Middle frontal gyrus (tissue), 1 donor: ENCODE results near the gene PRICKLE2.

Experiments
- DNase-seq: peaks from one replicate; pipeline ENCODE4 v3.0.0-alpha.2; 2015; ENCODE audit warnings: low spot score; ENCODE audit errors: extremely low spot score

PRICKLE2 gene

GRCh38 chr3:64133987-64134386 is 91.3 kb downstream of the PRICKLE2 start:
- DNase-seq = no peak

DNA sequence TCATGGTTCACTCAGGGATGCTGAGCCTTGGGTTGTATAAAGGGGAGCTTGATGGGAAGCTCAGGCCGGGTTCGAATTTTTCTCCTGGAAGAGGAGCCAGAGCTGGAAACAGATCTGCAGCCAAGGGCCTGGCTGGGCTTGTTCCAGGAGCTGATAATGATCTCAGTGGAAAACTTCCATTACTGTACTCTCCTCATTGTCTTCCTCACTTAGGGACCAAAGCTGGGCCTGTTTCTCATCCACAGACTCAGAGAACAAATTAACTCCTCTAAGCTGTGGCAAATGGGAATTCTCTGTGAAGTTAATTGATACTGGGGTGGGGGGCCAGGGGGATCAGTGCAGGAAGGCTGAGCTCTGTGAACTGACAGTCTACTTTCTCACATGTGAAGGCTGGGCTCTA is 92.0 kb downstream of the PRICKLE2 start:
- DNase-seq = no peak

DNA sequence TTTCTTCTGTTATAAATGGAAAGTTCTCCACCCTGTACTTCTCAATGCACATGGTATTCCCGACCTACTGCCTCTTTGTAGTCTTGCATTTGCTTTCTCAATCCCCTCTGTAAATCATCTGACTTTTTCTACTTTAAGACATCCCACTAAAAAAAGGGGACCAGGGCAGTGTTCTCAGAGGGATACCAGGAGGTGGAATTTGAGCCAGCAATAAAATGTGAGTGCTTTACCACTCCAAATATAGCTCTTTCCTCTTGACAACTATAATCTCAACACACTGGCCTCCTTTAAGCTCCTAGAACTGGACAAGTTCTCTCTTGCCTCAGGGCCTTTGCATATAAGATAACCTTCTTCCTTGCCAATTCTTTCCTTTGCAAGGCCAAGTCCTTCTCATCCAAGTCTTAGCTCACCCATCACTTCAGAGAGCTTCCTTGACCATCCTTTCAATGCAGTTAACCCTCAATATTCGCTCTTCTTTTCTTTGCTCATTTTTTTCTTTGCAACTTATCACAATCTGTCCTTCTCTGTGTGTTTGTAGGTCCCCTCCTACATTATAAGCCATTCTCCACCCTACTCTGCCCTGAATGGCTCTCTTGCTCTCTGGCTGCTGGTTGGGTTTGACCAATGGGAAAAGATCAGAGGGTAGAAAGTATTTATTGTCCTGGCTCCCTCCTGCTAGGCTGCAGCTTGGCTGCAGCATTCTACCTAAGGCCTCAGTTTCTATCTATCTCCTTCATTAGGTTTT is 93.4 kb downstream of the PRICKLE2 start:
- no peak for DNase-seq

- DNase-seq = no peak
These were observed 94.8 kb downstream of the PRICKLE2 start for GRCh38 chr3:64130436-64130835.

GRCh38 chr3:64129581-64129980 is 95.7 kb downstream of the PRICKLE2 start:
- no peak for DNase-seq

GRCh38 chr3:64129106-64129505 is 96.2 kb downstream of the PRICKLE2 start:
- DNase-seq = no peak

DNA sequence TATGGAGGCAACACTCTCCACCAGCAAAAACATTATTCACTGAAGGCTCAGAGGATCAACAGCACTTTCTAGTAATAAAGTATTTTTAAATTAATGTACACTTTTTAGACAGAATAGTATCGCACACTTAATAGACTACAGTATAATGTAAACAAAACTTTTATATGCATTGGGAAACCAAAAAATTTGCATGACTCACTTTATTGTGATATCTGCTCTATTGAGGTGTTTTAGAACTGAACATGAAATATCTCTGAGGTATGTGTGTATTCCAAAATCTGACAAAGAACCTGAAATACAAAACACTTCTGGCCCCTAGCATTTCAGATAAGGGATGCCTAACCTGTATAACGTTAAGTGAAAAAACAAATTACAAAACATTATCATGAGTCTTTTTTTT is 99.7 kb downstream of the PRICKLE2 start:
- DNase-seq = no peak

GRCh38 chr3:64123931-64124330 is 101.3 kb downstream of the PRICKLE2 start:
- DNase-seq = no peak

GRCh38 chr3:64122476-64122875 is 102.8 kb downstream of the PRICKLE2 start:
- DNase-seq = no peak

DNA sequence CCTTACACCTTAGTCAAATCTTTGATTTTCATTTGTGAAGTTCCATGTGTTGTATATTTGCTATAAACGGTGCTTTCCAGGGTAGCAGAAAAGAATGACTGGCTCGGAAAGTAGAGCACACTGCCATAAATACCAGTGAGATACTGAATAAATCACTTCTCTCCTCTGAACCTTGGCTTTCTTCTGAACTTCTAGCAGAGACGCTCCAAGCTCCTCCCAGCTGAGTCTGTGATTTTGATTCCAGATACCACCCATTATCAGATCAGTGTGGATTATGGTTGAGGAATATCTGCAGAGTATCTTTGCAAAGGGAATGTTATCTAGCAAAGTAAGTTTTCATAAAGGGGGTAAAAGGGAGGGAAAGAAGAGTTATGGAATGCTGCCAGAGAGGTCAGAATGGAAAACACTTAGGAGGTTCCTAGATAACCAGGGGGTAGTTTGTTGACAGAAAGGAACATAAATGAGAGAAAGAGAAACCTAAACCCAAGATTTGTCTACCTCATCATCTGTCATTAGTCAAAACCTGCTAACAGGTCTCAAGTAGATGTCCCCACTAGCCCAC is 103.4 kb downstream of the PRICKLE2 start:
- no peak for DNase-seq

GRCh38 chr3:64120876-64121275 is 104.4 kb downstream of the PRICKLE2 start:
- no peak for DNase-seq

- DNase-seq = no peak
These were observed 107.8 kb downstream of the PRICKLE2 start for GRCh38 chr3:64117483-64117882.

GRCh38 chr3:64114651-64115050 is 110.6 kb downstream of the PRICKLE2 start:
- DNase-seq = no peak

DNA sequence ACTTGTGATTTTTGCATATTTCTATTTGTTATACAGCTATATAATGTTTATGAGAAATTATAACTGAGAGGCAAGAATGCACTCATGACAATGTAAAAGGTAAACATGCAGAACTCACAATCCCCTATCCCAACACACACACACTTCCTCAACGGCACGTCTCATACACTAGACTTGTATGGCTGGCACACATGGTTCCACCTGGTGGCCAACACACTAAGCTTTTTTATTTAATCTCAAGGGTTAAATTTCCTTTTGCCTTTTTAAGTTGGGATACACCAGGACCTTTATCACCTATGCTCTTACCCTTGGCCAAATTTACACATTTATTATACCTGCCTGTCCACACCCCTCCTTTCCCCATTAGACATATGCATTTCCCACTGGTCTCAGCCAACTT is 113.4 kb downstream of the PRICKLE2 start:
- DNase-seq = no peak

- no peak for DNase-seq
These were observed 114.2 kb downstream of the PRICKLE2 start for GRCh38 chr3:64111083-64111482.

DNA sequence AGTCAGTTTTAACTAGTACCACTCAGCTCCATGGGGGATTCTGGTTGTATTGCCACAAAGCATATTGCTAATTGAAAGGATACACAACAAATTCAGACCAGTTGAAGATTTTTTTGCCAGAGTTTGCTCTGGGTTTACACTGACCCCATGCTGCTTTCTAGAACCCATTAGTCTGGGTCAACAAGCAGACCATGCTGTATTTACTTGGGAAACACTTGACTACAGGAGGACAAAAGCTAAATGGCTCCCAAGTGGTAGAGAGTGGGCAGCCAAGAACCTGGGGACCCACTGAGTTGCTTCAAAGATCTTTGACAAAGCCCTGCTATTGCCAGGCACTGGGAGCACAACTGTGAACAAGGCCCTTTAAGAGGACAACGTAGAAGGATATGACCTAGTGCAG is 115.2 kb downstream of the PRICKLE2 start:
- DNase-seq = no peak

GRCh38 chr3:64109438-64109837 is 115.8 kb downstream of the PRICKLE2 start:
- no peak for DNase-seq

DNA sequence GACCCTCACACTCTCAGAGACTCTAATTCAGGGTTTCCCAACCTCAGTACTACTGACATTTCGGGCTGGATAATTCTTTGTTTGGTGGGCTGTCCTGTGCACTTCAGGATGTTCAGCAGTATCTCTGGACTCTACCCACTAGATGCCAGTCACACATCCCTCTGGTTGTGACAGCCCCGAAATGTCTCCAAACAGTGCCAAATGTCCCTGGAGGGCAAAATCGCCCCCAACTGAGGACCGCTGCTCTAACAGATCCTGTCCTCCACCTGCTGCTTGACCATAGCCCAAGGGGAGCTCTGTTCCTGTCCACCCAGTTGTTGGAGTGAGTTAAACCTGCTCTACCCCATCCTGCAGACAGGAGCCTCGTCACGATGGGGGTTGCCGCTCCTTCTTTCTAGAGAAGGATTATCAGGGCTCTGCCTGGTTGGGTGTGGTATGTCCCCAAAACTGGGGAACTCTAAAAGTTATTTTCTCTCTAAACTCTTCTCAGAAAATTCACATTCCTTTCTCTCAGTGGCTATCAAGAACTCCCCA is 116.4 kb downstream of the PRICKLE2 start:
- no peak for DNase-seq

DNA sequence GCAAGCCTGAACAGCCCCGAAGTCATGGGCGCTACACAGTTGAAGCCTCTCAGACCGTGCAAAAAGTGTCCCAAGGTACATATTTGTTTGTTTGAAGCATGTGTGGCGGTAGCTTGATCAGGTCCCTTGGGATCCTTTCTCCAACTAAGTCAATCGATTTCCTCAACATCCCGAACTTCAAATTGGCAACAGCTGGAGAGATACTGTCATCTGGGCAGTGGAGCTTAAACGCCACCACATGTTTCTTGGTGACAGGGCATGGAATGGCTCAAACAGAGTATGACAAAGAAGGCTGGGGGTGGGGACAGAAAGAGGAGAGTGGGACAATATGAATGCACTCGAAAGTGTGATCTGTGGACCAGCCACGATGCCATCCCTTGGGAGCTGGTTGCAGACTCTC is 117.0 kb downstream of the PRICKLE2 start:
- no peak for DNase-seq

DNA sequence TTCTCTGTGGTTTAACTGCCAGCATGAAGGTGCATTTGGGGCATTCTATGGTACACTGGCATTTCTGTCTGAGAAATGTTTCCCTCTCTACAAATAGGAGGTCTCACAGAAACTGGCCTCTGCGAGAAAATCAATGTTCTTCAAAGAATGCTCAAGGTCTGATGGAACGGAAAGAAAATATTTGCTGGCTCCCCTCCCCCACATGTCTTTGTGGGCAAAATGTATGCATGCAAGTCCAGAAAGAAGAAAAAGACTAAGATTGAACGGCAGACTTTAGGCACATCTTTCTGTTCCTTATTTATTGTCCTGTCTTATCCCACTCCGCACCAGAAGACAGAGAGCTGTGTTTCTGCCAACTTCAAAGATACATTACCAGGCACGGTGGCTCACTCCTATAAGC is 118.1 kb downstream of the PRICKLE2 start:
- DNase-seq = no peak

DNA sequence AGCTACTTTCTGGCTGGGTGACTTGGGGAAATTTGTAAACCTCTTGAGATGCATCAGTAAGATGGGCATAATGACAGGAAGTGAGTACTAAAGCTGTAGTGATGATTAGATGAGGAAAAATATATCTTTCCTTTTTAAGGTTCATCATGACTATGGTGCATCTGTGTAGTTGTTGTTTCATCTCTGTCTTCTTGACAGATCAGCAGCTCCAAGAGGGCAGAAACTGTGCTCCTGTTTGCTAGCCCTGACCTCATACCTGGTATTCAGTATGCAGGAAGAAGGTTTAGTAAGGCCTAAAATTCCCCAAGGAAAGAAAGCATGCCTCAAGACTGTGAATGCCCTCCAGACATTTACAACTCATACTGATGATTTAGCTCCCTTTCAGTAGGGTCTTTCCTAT is 119.5 kb downstream of the PRICKLE2 start:
- no peak for DNase-seq

DNA sequence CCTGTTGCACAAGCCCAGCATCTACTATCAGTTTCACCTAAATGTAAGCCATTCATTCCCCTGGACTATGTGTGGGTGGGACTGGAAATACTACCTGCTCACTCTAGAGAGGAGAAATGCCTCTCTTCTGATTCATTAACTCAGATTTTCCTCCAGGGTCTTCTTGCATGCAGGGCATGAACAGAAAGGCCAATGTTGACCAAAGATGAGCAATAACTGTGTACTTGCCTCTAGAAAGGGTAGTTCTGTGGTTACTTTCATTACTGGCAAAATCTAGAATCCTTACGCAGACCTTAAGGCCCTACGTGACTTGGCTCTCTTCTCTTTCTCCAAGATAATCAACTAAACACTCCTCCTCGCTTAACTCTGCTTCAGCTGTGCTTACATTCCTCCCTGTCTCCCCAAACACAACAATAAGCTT is 120.6 kb downstream of the PRICKLE2 start:
- no peak for DNase-seq

GRCh38 chr3:64104006-64104405 is 121.3 kb downstream of the PRICKLE2 start:
- no peak for DNase-seq
